GM18511 (cell line): Measurements from ENCODE around the gene GFM1.

Experiments used
- ATAC-seq: cut with Tn5 transposase; IDR thresholded peaks from one replicate; pipeline ENCODE4 v1.9.1; 2021; ENCODE audit warnings: mild to moderate bottlenecking, moderate library complexity; ENCODE audit not compliant: unreplicated experiment

GFM1 gene

DNA sequence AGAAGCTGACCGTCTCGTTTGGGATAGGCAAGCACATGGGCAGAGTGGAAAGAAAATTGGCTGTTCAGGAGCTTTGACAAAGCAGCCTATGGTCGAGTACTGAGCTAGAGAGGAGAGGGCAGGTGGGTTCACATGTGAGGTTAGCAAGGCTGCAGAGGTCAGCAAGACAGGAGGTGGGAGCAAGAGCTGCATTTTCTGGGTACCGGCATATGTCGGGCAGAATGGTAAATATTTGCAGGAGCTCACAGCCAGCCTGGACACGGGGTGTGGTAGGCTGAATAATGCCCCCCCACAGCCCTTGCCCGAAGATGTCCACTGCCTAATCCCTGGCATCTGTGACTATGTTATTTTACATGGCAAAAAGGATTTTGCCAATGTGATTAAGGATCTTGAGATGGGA is 79.7 kb downstream of the GFM1 start:
- ATAC-seq = no peak

DNA sequence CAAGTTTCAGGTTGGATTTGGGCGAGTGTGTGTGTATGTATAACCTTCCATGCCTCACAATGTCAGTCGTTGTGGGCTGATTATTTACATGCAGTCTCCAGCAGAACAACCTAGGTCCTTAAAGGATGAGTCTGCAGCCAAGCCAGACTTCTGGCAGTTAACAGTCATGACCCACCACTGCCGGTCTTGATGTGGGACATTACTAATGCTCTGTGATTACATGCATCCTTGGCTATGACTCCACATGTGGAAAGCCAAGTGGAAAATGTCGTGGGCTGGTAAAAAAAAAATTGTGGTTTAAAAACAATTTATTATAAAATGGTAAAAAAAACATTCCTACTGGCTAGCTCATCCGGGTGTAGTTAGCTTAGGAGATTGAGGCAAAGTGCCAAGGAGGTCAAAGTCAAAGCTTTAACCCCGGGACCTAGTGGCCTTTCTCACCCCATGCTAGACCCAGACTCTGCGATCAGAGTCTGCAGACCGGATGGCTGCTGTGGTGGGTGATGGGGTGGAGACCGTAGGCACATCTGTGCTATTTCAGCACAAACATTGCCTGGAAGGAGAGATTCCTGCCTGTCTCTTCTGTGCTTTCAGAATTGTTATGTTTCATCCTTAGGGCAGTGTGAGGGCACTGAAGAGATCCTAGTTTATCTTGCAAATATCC is 81.2 kb downstream of the GFM1 start:
- no peak for ATAC-seq

DNA sequence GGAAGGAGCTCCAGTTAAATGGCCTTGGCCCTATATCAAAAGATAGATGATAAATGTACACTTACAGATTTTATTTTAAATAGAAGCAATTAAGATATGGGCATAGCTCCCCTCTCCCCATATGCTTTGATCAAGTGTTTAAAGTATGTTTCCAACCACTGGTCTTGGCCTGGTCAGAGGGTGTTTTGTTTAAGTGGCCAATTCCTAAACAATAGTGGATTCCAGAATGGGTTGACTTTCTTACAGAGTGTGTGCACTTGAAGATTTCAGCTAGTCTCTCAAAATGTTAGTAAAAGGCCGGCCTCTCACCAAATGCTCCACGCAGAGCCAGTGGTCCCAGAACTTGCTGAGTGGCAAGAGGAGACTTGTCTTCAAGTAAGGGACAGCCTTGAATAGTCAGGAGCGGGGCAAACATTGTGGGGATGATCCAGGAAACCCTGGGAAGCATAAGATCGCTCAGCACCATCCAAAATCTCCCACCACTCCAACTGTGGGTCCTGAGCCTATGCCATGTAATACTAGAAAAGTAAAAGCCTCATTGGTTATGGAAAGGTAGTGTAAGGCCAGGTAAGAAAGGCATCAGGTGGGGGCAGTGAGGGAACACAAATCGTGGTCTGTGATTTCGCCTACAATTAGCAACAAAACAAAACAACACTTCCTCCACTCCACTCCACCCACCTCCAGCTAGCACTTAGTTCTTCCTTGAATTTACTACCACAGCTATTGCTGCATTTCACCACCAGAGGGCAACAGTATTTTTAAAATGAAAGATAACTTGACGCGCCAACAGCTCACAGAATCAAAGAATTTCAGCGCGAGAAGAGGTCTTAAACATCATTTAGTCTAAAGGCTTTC is 83.1 kb downstream of the GFM1 start:
- peak; percentile 70 for ATAC-seq

DNA sequence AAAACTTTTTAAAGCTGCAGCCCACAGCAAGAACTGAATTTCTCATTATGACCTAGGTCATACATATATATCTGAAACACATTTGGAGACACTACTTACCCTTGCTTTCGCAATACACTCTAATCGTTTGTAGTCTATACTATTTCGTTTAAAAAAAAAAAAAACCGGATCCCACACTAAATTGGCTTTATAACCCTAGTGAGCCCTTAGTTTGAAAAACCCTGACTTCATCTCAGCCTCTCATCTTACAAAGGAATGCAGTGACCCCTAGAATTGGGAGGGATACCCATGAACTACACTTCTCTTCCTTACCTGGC is 83.7 kb downstream of the GFM1 start:
- no peak for ATAC-seq

DNA sequence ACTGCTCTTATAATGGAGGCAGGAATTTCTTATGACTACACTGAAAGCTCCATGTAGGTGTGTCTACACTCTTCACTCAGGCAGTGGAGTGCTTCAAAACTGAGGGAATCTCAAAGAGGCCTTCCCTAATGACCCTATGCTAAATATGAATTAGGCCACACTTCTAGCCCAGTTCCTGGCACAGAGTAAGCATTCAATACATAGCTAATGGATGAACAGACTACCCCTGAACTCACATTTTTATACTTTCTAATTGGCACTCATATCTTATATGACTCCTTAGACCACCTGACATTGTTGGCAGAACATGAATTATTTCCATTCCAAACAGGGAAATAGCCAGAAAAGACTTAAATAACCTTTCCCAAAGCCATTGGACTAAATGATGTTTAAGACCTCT is 84.5 kb downstream of the GFM1 start:
- ATAC-seq = no peak

DNA sequence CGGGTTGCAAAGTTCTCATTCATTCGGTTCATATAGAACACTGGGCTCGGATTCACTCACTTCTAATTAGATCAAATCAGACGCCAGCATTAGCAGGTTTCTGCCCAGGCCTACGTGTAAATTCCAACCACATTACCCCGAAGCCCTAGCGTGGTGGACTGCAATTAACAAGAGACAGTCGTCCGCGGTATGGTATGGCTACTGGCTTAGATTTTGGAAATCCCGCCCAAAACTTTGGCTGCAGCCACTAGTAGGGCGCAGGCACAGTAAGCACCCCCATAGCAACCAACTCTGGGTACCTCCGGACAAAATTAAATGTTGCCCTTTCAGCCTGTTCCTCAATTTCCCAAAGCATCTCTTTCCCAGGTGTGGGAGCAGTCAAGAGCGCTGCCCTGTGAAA is 87.2 kb downstream of the GFM1 start:
- no peak for ATAC-seq

DNA sequence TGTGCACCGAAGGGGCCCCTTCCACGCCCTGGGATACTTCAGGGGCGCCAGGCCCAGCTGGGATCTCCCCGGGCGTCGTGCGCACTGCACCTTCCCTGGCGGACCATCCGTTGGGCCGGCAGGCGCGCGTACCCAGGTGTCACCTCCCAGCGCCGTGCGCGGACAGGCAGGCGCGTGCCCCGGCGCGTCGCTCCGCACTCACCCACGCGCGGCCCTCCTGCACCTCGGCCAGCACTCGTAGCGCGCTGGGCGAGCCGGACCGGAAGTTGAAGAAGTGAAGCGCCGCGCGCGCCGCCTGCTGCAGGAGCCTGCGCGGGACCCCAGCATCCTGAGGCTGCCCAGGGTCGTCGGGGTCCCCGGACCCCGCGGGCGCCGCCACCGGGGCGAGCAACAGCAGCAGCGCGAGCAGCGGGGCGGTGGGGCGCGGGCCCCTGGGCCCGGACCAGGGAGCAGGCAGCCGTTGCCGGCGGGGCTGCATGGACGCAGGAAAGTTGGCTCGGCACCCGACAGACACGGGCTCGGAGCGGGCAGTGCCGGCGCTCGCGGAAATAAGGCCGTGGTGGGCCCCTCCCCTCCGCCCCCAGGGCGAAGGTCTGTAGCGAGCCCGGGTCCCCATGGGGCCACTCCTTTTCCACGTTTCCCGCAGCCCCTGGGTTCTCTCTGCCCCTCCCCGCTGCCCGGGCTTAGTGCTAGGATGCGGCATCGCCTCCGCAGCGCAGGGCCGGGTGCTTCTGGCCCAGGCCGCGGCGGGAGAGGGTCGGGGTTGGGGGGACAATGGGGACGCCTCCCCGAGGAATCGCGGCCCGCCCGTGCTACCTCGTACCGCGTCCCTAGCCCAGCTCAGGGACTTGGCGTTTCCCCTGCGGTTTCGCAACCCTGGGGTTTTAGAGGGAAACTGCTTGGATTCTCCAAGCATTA is 87.9 kb downstream of the GFM1 start, which contains the start of gene RARRES1:
Gene RARRES1, minus strand, starts transcription at position 520 of the 918 bp plus-strand sequence. Its CDS starts 42 bp downstream, at position 478.
- peak; percentile 82 for ATAC-seq

DNA sequence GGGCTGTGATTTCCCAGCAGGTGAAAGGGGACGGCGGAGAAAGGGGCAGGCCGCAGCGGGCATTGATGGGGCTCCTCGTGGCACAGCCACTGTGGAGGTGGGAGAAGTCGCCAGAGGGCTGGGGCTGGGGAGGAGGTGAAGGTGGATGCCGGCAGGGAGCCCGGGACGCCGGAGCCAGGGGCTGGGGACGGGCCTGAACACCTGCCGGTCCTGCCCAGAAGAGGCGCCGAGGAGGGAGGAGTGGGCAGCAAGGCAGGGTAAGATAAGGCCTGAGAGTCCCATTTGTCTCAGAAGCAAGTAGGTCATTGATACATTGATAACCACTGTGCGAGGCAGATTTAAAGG is 88.5 kb downstream of the GFM1 start:
- ATAC-seq = no peak

DNA sequence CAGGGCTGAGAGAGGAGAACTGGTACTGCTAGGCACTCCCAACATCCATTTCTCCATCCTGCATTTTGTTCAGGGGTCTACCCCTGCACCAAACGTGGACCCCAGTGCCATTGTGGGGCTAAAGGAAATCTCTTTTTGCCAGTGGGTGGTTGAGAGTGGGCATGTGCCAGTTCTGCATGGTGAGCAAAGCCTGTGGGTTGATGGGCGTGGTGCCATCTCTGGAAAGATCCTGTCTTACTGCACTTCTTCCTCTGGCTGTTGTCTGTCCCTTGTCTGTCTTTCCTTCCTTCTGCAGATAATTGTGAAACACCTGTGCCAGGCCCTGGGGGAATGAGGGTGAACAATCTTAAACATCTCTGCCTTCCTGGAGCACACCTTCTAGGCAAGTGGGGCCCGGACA is 89.3 kb downstream of the GFM1 start:
- ATAC-seq = no peak

DNA sequence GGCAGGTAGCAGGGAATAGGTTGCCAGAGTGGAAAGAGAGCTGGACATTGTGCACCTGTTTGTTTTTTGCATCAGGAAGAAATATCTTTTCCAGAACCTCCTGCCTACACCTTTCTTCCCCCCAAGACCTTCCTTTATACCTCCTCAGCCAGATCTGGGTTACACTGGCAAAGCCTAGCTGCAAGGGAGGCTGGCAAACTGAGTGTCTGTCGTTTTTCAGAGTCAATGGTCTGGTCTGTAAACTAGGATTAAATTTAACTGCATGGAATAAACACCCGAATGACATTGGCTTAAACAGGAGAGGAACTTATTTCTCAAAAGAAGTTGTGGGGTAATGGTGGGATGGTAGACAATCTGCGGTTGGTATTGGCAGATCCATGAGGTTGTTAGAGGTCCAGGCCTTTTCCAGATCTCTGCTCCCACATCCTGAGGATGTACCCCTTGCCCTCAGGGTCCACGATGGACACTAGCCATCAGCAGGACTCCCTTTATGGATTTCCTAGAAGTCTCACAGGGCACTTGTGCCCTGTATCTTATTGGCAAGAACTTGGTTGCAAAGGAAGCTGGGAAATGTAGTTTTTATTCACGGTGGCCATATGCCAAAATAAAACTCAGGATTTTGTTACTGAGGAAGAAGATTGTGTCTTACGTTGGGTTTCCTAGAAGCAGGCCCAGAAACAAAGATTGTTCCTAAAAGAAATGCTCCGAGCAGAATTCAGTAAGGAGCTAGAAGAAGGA is 91.1 kb downstream of the GFM1 start:
- ATAC-seq = no peak

DNA sequence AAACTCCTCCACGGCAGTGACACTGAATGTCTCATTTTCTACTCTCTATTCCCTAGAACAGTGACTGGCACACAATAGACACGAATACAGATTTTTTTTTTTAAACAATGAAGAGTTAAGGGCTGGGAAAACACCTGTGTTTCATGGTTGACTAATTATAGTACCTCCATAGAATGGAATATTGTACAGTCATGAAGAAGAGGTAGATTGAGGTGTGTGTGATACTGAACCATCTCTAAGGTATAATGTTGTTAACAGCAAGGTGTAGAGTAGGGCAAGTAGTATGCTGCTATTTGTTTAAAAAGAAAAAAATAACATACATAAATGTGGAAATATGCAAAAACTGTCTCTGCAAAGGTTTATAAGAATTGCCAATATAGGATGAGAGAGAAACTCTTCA is 93.1 kb downstream of the GFM1 start:
- no peak for ATAC-seq

DNA sequence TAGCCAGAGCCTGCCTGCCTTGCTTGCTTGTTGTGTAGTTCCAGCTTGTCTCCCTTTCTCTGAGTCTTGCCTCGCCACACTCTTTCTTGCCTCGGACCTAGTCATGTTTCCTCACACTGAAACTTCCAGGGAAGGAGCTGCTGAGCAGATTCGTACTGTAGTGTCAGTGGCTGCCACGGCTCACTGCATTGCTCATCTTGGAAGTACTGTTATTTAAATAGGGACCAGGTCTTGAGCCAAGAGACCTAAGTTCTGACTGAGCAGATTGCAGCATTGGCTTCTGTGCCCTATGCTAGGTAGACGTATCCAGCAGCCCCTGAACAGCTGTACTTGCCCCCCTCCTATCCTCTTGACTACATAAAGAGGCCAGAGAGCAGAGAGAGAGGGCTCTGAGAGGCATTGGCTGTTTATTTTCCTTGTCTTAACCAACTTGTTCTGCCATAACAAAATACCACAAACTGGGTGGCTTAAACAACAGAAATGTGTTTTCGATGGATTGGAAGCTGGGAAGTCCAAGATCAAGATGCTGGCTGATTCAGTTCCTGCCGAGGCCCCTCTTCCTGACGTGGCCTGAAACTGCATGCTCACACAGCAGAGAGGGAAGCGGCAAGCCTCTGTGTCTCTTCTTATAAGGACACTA is 93.8 kb downstream of the GFM1 start:
- ATAC-seq = no peak

DNA sequence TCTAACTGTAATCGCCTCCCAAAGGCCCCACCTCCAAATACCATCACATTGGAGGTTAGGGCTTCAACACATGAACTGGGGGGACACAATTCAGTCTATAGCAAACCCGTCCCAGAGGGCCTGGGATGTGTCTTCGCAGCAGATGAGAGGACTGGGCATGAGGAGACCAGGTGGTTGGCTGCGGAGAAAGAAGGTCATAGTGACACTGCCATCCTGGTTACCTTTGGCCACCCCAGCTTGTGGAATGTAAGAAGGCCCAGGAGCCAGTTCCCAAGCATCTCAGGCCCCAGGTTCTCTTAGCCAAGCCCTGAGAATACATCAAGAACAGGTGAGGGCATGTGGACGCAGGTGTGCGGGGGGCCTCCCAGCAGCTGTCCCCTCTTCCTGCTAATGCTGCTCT is 94.3 kb downstream of the GFM1 start:
- ATAC-seq = no peak

DNA sequence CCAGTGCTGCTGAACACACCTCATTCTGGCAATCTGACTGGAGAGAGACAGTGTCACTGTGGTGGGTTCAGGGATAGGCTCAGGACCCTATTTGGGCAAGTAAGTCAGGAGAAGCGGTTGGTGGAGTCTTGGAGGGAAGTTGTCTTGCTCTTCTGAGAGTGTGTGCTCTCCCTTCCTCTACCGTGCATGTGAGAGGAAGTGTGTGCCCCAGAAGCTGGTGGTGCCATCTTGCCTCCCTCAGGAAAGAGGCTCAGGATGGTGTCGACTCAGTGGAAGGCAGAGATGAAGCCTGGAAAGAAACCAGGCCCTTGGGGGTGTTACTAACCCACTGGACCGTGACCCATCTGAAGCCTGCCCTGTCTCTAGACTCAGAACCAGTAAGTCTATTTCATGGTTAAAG is 94.8 kb downstream of the GFM1 start:
- no peak for ATAC-seq

DNA sequence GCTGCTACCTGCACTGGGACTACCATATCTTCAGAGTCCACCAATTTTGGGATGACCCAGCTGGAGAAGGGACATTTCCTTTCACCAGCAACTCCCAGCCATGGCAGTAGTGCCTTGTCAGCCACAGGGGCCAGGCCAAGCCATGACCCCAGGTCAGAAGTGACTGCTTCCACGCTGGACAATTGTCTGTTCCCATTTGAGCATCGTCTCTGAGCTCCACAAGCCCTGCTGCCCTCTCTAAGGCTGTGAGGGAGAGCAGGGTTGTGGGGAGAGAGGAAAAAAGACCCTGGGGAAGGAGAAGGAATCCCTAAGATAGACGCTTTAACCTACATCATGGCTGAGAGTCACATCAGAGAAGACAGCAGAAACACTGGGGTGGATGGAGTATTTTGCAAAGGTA is 95.3 kb downstream of the GFM1 start:
- ATAC-seq = no peak
